Smooth muscle cell (in vitro differentiated cells): ENCODE measurements around the gene TIMM13. TPM values are rescaled to one million over a fixed set of nuclear protein-coding genes. Genes with fewer than 3 reads are reported as not detected.

Source experiments
- DNase-seq: peaks from one replicate; lab custom pipeline; 2025; ENCODE audit not compliant: unreplicated experiment; lab: John Stamatoyannopoulos, UW
- H2AFZ ChIP-seq: fragments of 200-600 bp; sonication (generic); 2 replicates; pipeline ENCODE4 v1.6.0; 2016; ENCODE audit warnings: antibody characterized with exemption, low read depth, mild to moderate bottlenecking
- H3F3A ChIP-seq: fragments of 200-600 bp; sonication (generic); 2 replicates; pipeline ENCODE4 v1.6.0; 2017; ENCODE audit warnings: antibody characterized with exemption, low read depth
- H3K27ac ChIP-seq: fragments of 200-600 bp; sonication (generic); 2 replicates; pipeline ENCODE4 v1.5.1; 2016; ENCODE audit warnings: low read depth, mild to moderate bottlenecking
- H3K27me3 ChIP-seq: fragments of 200-600 bp; sonication (generic); 2 replicates; pipeline ENCODE4 v1.6.1; 2016; ENCODE audit warnings: low read depth, mild to moderate bottlenecking
- H3K36me3 ChIP-seq: fragments of 200-600 bp; sonication (generic); 2 replicates; pipeline ENCODE4 v1.5.1; 2016; ENCODE audit warnings: low read depth
- H3K4me1 ChIP-seq: fragments of 200-600 bp; sonication (generic); 2 replicates; pipeline ENCODE4 v1.5.1; 2016; ENCODE audit warnings: low read depth
- H3K4me2 ChIP-seq: fragments of 200-600 bp; sonication (generic); 2 replicates; pipeline ENCODE4 v1.6.0; 2016; ENCODE audit warnings: mild to moderate bottlenecking
- H3K4me3 ChIP-seq: fragments of 200-600 bp; sonication (generic); 2 replicates; pipeline ENCODE4 v1.5.1; 2016; ENCODE audit warnings: mild to moderate bottlenecking
- H3K79me2 ChIP-seq: fragments of 200-600 bp; sonication (generic); 2 replicates; pipeline ENCODE4 v1.6.0; 2016; ENCODE audit warnings: low read depth, mild to moderate bottlenecking
- H3K9ac ChIP-seq: fragments of 200-600 bp; sonication (generic); 2 replicates; pipeline ENCODE4 v1.6.0; 2016; ENCODE audit warnings: low read depth
- H3K9me3 ChIP-seq: fragments of 200-600 bp; sonication (generic); replicated peaks from 2 replicates; pipeline ENCODE4 v1.5.1; 2016; ENCODE audit warnings: low read depth
- H4K20me1 ChIP-seq: fragments of 200-600 bp; sonication (generic); 2 replicates; pipeline ENCODE4 v1.6.0; 2016; ENCODE audit warnings: low read depth
- WGBS: methylation state at CpG from one replicate; pipeline ENCODE4 v1.1.7; 2016; ENCODE audit warnings: low lambda C conversion rate; 5-methylcytosine and 5-hydroxymethylcytosine counted together
- polyA plus RNA-seq: library from polyadenylated mRNA; unstranded; fragments of >200 nt; fragmentation: Nextera tagmentation; extraction: Ambion mirVana; gene quantifications from 2 replicates; pipeline ENCODE4 v1.2.1, GENCODE V29; 2016
- total RNA-seq: library from RNA; depleted of rRNA; stranded (reverse); fragments of >200 nt; gene quantifications from 2 replicates; pipeline ENCODE4 v1.2.3, GENCODE V29; 2014
- TF ChIP-seq, protein P1 (sequence below): fragments of 200-600 bp; sonication (generic); IDR thresholded peaks from 2 replicates; pipeline ENCODE4 v1.5.1; 2017; ENCODE audit warnings: borderline replicate concordance, mild to moderate bottlenecking, antibody characterized with exemption; ENCODE audit not compliant: insufficient read depth, poor library complexity, severe bottlenecking

The TIMM13 gene
- total and polyA plus RNA-seq, 2 experiments from 2014 or later = 20.0 to 107 TPM

DNA sequence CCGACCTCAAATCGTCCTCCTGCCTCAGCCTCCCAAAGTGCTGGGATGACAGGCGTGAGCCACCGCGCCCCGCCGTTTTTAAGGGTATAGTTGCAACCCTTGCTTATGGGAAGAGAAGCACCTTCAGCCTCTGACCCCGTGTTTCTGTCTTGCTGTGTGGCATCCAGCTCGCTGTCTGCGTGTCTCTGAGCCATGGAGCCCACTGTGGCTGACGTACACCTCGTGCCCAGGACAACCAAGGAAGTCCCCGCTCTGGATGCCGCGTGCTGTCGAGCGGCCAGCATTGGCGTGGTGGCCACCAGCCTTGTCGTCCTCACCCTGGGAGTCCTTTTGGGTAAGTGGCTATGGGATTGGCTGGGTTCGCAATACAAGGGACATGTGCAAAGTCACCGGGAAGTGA is 37.8 kb downstream of the TIMM13 start:
- H3K27ac ChIP-seq = no peak overlapping the region
- whole genome bisulfite sequencing = 86% methylated on average over 21 of the region's 21 CpGs
- TF ChIP-seq, protein P1, sequence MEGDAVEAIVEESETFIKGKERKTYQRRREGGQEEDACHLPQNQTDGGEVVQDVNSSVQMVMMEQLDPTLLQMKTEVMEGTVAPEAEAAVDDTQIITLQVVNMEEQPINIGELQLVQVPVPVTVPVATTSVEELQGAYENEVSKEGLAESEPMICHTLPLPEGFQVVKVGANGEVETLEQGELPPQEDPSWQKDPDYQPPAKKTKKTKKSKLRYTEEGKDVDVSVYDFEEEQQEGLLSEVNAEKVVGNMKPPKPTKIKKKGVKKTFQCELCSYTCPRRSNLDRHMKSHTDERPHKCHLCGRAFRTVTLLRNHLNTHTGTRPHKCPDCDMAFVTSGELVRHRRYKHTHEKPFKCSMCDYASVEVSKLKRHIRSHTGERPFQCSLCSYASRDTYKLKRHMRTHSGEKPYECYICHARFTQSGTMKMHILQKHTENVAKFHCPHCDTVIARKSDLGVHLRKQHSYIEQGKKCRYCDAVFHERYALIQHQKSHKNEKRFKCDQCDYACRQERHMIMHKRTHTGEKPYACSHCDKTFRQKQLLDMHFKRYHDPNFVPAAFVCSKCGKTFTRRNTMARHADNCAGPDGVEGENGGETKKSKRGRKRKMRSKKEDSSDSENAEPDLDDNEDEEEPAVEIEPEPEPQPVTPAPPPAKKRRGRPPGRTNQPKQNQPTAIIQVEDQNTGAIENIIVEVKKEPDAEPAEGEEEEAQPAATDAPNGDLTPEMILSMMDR = no peak
- H3K36me3 ChIP-seq = no peaks in the 10 kb centered on the region
- no peak overlapping the region for H3K9ac ChIP-seq
- H2AFZ ChIP-seq = no peak overlapping the region
- H3K9me3 ChIP-seq = no peaks in the 10 kb centered on the region
- H4K20me1 ChIP-seq = no peaks in the 10 kb centered on the region
- no peak overlapping the region for H3K4me3 ChIP-seq
- H3K4me2 ChIP-seq = no peak overlapping the region
- H3F3A ChIP-seq = no peaks in the 10 kb centered on the region
- H3K27me3 ChIP-seq = no peaks in the 10 kb centered on the region
- DNase-seq = no peak
- H3K79me2 ChIP-seq = no peaks in the 10 kb centered on the region
- H3K4me1 ChIP-seq = no peaks in the 10 kb centered on the region

DNA sequence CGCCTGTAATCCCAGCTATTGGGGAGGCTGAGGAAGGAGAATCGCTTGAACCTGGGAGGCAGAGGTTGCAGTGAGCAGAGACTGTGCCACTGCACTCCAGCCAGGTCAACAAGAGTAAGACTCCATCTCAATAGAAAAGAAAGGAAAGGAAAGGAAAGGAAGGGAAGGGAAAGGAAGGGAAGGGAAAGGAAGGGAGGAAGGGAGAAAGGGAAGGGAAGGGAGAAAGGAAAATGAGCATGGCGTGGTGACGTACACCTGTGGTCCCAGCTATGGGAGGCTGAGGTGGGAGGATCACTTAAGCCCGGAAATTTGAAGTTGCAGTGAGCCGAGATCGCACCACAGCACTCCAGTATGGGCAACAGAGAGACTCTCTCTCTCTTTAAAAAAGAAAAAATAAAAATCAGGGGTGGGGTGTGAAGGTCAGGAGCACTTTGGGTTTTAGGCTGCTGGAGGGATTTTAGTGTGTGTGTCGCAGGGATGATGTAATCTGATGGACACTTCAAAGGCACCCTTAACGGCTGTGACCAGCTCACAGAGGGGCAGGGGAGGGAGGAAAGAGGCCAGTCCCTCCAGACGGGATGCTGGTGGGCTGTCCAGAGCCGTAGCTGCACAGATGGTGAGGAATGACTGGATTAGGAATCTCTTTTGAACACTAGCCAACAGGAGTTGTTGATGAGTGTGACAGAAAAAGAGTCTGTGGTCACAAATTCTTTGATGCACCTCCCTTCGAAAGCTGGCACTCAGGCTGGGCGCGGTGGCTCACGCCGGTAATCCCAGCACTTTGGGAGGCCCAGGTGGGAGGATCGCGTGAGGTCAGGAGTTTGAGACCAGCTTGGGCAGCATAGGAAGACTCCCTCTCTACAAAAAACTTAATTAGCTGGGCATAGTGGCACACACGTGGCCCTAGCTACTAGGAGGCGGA is 39.8 kb downstream of the TIMM13 start:
- no peaks in the 10 kb centered on the region for H3K27me3 ChIP-seq
- H3K4me2 ChIP-seq = no peak overlapping the region
- TF ChIP-seq, protein P1 = no peak
- H2AFZ ChIP-seq = no peak overlapping the region
- H3K79me2 ChIP-seq = no peaks in the 10 kb centered on the region
- WGBS = 76% methylated on average over 20 of the region's 20 CpGs
- no peaks in the 10 kb centered on the region for H3F3A ChIP-seq
- no peaks in the 10 kb centered on the region for H4K20me1 ChIP-seq
- no peaks in the 10 kb centered on the region for H3K4me1 ChIP-seq
- H3K9ac ChIP-seq = no peak overlapping the region
- no peaks in the 10 kb centered on the region for H3K36me3 ChIP-seq
- no peaks in the 10 kb centered on the region for H3K9me3 ChIP-seq
- no peak overlapping the region for H3K4me3 ChIP-seq
- no peak overlapping the region for H3K27ac ChIP-seq
- no peak for DNase-seq

DNA sequence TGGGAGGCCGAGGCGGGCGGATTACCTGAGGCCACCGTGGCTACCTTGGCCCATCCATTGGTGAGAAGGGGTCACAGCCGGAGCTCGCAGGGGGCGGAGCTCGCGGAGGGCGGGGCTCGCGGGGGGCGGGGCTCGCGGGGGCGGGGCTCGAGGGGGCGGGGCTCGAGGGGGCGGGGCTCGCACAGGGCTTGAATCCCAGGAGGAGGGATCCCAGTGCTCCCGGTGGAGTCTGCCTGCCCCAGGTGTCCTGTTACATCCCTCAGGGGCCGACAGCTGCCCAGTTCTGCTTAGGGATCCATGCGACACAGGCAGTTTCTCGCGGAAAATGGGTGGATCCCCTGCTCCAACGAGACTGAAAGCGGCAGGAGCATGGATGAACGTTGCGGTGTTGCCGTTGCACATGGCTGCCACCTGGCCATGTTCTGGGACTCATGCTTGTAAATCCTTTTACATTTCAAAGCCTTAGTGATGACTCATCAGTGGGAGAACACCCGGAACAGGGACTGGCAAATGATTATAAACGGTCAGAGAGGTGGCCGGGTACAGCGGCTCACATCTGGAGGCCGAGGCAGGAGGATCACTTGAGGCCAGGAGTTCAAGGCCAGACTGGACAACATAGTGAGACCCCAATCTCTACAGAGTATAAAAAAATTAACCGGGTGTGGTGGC is 42.2 kb downstream of the TIMM13 start:
- WGBS = 27% methylated on average over 21 of the region's 37 CpGs
- Histone ChIP-seq H3K4me2 (peak overlapping the region; percentile 59), H3K27ac (no peak overlapping the region), H3F3A (no peaks in the 10 kb centered on the region), H3K9ac (no peak overlapping the region), H3K36me3 (no peaks in the 10 kb centered on the region), H4K20me1 (no peaks in the 10 kb centered on the region), H3K9me3 (peaks cover 5% of the 10 kb centered on the region), H2AFZ (no peak overlapping the region), H3K4me3 (peak overlapping the region; percentile 21), H3K79me2 (no peaks in the 10 kb centered on the region), H3K4me1 (no peaks in the 10 kb centered on the region), H3K27me3 (no peaks in the 10 kb centered on the region)
- DNase-seq = peak; percentile 3
- TF ChIP-seq, protein P1 = no peak
